Tibial nerve (tissue), 4 donors: ENCODE data around the gene PCLO.

Source experiments
- CTCF ChIP-seq, 5 experiments: fragments of 200-600 bp in 3 of 5; fragments of 450-650 bp in 2 of 5; sonication (generic) in 3 of 5; IDR thresholded peaks; one replicate each; pipeline ENCODE4 v1.5.1; 2016 to 2019; ENCODE audit warnings: antibody characterized with exemption in 5 of 5, mild to moderate bottlenecking in 3 of 5, moderate library complexity in 2 of 5
- EP300 ChIP-seq, 2 donors: sonication (generic); formaldehyde crosslinking; IDR thresholded peaks; one replicate each; pipeline ENCODE4 v1.6.1; 2017; ENCODE audit warnings: antibody characterized with exemption in 2 of 2, mild to moderate bottlenecking in 1 of 2
- POLR2A ChIP-seq, 2 donors: fragments of 450-650 bp; IDR thresholded peaks; one replicate each; pipeline ENCODE4 v1.6.1; 2017; ENCODE audit warnings: antibody characterized with exemption in 2 of 2, mild to moderate bottlenecking in 2 of 2, moderate library complexity in 2 of 2

DNA sequence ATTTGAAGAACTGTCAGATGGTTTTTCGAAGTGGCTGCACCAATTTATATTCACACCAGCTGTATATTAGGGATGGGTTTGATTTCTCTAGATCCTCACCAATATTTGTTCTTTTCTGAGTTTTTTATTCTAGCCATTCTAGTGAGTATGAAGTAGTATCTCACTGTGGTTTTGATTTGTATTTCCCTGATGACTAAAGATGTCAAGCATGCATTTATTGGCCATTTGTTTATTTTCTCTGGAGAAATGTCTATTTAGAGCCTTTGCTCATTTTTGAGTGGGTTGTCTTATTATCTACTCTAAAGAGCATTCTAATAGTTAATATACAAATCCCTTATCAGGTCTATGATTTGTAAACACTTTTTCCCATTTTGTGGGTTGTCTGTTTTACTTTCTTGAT is 123.9 kb downstream of the PCLO start:
- no peak for TF ChIP-seq CTCF (IDR thresholded peaks at IDR 0.05)
- no peak for TF ChIP-seq EP300 (IDR thresholded peaks at IDR 0.05)
- TF ChIP-seq POLR2A (IDR thresholded peaks at IDR 0.05) = no peak
